SH-SY5Y (cell line): ENCODE measurements around the gene CSRNP3.

ENCODE experiments used
- GATA2 ChIP-seq: IDR thresholded peaks from 2 replicates; pipeline ENCODE4 v1.6.1; 2011; ENCODE audit warnings: mild to moderate bottlenecking, low read depth, low read length
- GATA3 ChIP-seq: IDR thresholded peaks from 2 replicates; pipeline ENCODE4 v1.6.1; 2011; ENCODE audit warnings: low read depth, mild to moderate bottlenecking, low read length, moderate library complexity

DNA sequence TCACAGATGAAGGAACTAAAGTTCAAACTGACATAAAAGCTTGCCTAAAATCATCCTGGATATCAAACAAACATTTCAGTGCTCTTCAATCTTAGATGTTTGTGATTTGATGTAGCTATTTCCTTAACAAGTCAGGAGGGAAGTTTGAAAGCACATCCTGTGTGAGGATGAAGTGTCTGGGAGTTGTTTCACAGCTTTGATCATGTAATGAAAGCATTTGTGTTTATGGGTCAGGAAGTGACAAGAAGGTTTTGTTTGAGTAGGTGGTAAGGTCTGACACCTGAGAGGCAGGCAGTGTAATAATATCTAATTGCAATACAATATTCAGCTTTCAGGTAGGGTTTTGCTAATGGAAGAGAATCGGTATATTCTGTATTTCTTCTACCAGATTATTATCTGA lies 26.0 kb upstream of the CSRNP3 start:
- TF ChIP-seq GATA3 (no peak), GATA2 (no peak)
